Common myeloid progenitor, CD34-positive (primary cell): Measurements from ENCODE around the gene SH2D3A.
A peak's percentile ranks its signal among the peaks of the same experiment; 100 is the strongest.
"Not testable (repeated sequence)": the region's sequence is repeated elsewhere in the genome, so short reads cannot be mapped to it uniquely, and the experiment has no call there.

Experiments used
- CTCF ChIA-PET: fragments of 350-600 bp; sonication (Branson Sonifier 250); formaldehyde crosslinking; loops from one replicate; lab custom pipeline; 2021; ENCODE audit warnings: antibody characterized with exemption; lab: Charles Lee
- POLR2A ChIA-PET: fragments of 350-600 bp; sonication (Branson Sonifier 250); formaldehyde crosslinking; loops from one replicate; lab custom pipeline; 2021; ENCODE audit warnings: antibody characterized with exemption; lab: Charles Lee
- DNase-seq, 3 donors: peaks; one replicate each; pipeline versions ENCODE4 v3.0.0 to v3.0.0-alpha.2; 2013
- H3K27ac ChIP-seq, 2 experiments: 1 replicate in 1 of 2; 2 replicates in 1 of 2; pipeline ENCODE4 v1.7.0; 2013; ENCODE audit warnings: inconsistent platforms in 2 of 2, low read length in 2 of 2, mild to moderate bottlenecking in 2 of 2, low read depth in 1 of 2, moderate library complexity in 1 of 2; ENCODE audit not compliant: severe bottlenecking in 2 of 2, insufficient read depth in 1 of 2, poor library complexity in 1 of 2
- H3K27me3 ChIP-seq, 5 experiments: replicated peaks in 2 of 5; 1 replicate in 3 of 5; 2 replicates in 2 of 5; pipeline versions ENCODE4 v1.6.1 to v1.7.0; 2013; ENCODE audit warnings: low read length in 4 of 5, mild to moderate bottlenecking in 2 of 5, moderate library complexity in 2 of 5, inconsistent platforms in 1 of 5; ENCODE audit not compliant: insufficient read depth in 5 of 5, control insufficient read depth in 4 of 5
- H3K36me3 ChIP-seq, 4 experiments: 1 replicate in 2 of 4; 2 replicates in 2 of 4; pipeline versions ENCODE4 v1.6.1 to v1.7.0; 2013; ENCODE audit warnings: low read length in 3 of 4, control low read depth in 1 of 4, mild to moderate bottlenecking in 1 of 4; ENCODE audit not compliant: control insufficient read depth in 4 of 4, insufficient read depth in 4 of 4
- H3K4me1 ChIP-seq, 4 experiments: 1 replicate in 3 of 4; 2 replicates in 1 of 4; pipeline versions ENCODE4 v1.6.1 to v1.7.1; 2013; ENCODE audit warnings: low read length in 3 of 4, mild to moderate bottlenecking in 3 of 4, control low read depth in 1 of 4, inconsistent platforms in 1 of 4, moderate library complexity in 1 of 4; ENCODE audit not compliant: control insufficient read depth in 4 of 4, insufficient read depth in 4 of 4; ENCODE audit errors: control extremely low read depth in 1 of 4
- H3K4me3 ChIP-seq, 7 experiments: 1 replicate in 4 of 7; 2 replicates in 3 of 7; pipeline versions ENCODE4 v1.5.1 to v1.7.0; 2013; ENCODE audit warnings: mild to moderate bottlenecking in 7 of 7, low read length in 6 of 7, moderate library complexity in 6 of 7, inconsistent platforms in 2 of 7, low read depth in 2 of 7, control low read depth in 1 of 7; ENCODE audit not compliant: insufficient read depth in 4 of 7, control insufficient read depth in 1 of 7; ENCODE audit errors: extremely low read depth in 1 of 7
- H3K9me3 ChIP-seq, 5 experiments: 1 replicate in 4 of 5; 2 replicates in 1 of 5; pipeline versions ENCODE4 v1.6.1 to v1.7.1; 2013; ENCODE audit warnings: low read length in 4 of 5, mild to moderate bottlenecking in 2 of 5, inconsistent platforms in 1 of 5, low read depth in 1 of 5, moderate library complexity in 1 of 5; ENCODE audit not compliant: control insufficient read depth in 4 of 5, insufficient read depth in 2 of 5; ENCODE audit errors: control extremely low read depth in 1 of 5
- WGBS: methylation state at CpG from one replicate; pipeline ENCODE4 v1.1.5; 2013; ENCODE audit not compliant: insufficient coverage; 5-methylcytosine and 5-hydroxymethylcytosine counted together

Gene SH2D3A

DNA sequence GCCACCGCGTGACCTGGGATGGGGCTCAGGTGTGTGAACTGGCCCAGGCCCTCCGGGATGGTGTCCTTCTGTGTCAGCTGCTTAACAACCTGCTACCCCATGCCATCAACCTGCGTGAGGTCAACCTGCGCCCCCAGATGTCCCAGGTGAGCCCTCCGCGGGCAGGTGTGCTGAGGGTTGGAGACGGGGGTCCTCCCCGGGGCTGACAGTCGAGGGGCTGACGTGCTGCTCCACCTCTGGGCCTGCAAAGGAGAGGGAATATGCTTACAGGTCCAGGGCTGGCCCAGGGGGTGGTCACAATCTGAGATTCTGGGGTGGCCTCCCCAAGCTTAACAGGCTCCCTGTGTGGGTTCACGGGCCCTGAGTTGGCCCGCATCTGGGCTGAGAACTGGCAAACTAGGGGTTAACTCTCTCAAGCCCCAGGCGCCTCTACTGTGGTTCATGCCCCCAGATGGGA is 5.7 kb upstream of the SH2D3A start:
- under 1% methylated on average over 12 of the region's 14 CpGs for WGBS
- Histone ChIP-seq H3K4me3 (peak overlapping the region; percentile 89 to 99 (median 93)), H3K36me3 (peaks cover 0 to 22% (median 9%) of the 10 kb centered on the region in 4 experiments), H3K27me3 (no peaks in the 10 kb centered on the region), H3K4me1 (peaks cover 4 to 33% (median 26%) of the 10 kb centered on the region in 4 experiments), H3K9me3 (no peaks in the 10 kb centered on the region), H3K27ac (peak overlapping the region; percentile 75 to 90)
- no peak for DNase-seq
- CTCF ChIA-PET, result interaction anchor here (0.9 to 9.5 kb wide), 13 partner anchors 9 to 255 kb away, joined by 3 to 92 read pairs (median 7); partner anchors contain the start of gene GPR108
- POLR2A ChIA-PET, result interaction anchor here (0.6 to 4.3 kb wide), 8 partner anchors 9 to 257 kb away, joined by 3 to 65 read pairs (median 4); no protein-coding TSS in a partner anchor

DNA sequence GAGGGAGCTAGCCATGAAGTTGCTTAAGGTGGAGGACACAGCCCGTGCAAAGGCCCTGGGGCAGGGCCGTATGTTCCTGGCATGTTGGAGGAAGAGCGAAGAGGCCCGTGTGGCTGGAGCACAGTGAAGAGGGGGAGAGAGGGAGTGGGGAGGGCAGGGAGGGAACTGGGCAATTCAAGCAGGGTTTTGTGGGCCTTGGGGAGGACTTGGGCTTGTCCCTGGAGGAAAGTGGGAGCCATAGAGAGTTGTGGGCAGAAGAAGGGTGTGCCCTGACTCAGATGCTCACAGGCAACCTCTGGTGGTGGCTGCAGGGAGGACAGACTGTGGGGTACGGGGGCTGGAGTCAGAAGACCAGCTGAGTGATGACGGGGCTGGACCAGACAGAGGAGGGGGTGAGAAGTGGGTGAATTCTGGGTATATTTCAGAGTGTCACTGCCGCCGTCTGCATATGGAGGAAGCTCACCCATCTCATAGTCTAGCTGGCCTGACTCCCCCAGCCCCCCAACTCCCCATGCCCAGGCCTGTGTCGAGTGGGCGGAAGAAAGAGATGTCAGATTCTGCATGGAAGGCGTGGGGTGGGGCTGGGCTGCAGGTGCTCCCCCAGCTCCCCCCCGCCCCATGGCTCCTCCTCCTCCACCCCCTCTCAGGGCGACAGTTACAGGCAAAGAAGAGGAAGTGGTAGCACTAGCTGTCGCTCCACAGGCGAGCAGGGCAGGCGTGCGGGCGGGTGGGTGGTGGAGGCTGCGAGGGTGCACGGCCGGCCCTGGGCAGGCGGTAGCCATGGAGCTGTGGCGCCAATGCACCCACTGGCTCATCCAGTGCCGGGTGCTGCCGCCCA is 5.0 kb upstream of the SH2D3A start, which contains the start of gene VAV1:
VAV1 (plus strand) TSS at position 681 of the 838 bp plus-strand sequence; CDS start at position 781, 100 bp downstream.
- WGBS, result 13% methylated on average over 19 of the region's 25 CpGs
- POLR2A ChIA-PET, result interaction anchor here (0.6 to 4.3 kb wide), 9 partner anchors 10 to 803 kb away, joined by 3 to 65 read pairs (median 4); no protein-coding TSS in a partner anchor
- peak within 1 kb of the TSS; percentile 89 to 99 (median 93) for H3K4me3 ChIP-seq

DNA sequence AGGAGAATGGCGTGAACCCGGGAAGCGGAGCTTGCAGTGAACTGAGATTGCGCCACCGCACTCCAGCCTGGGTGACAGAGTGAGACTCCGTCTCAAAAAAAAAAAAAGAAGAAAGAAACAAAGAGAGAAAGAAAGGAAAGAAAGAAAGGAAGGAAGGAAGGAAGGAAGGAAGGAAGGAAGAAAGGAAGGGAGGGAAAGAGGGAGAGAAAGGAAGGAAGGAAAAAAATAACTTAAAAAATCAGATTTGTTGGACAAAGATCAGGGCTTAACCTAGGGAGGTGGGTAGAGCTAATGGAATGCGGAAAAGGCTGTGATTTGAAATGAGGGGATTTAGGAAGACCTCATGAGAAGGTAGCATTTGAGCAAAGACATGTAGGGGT is 4.4 kb upstream of the SH2D3A start:
- H3K27ac ChIP-seq, result peak overlapping the region in 1 of 2 experiments; percentile 90
- peak overlapping the region in 1 of 7 experiments; percentile 98 for H3K4me3 ChIP-seq
- WGBS, result 96% methylated on average over 6 of the region's 7 CpGs
- CTCF ChIA-PET, result interaction anchor here (0.6 to 9.5 kb wide), 12 partner anchors 10 to 254 kb away, joined by 4 to 92 read pairs (median 6); partner anchors contain the start of gene GPR108
- POLR2A ChIA-PET, result interaction anchor here (1.0 to 4.3 kb wide), 3 partner anchors 31 to 255 kb away, joined by 3 to 65 read pairs (median 5); no protein-coding TSS in a partner anchor
- not testable (repeated sequence) for H3K9me3 ChIP-seq, H3K27me3 ChIP-seq, DNase-seq
- peaks cover 0 to 13% (median 6%) of the 10 kb centered on the region in 4 experiments for H3K36me3 ChIP-seq
- H3K4me1 ChIP-seq, result peaks cover 4 to 43% (median 37%) of the 10 kb centered on the region in 4 experiments

More for the DNA sequence above, 5.0 kb upstream of the SH2D3A start, which contains the start of gene VAV1:
- peak; percentile 95 to 99 (median 98) for DNase-seq
- H3K36me3 ChIP-seq, result peaks cover 0 to 17% (median 8%) of the 10 kb centered on the region in 4 experiments
- peak within 1 kb of the TSS; percentile 75 to 90 for H3K27ac ChIP-seq
- H3K9me3 ChIP-seq, result no peaks in the 10 kb centered on the region
- CTCF ChIA-PET, result interaction anchor here (0.9 to 9.5 kb wide), 16 partner anchors 9 to 254 kb away, joined by 3 to 92 read pairs (median 6); partner anchors contain the start of gene GPR108
- H3K4me1 ChIP-seq, result peaks cover 4 to 37% (median 31%) of the 10 kb centered on the region in 4 experiments
- H3K27me3 ChIP-seq, result no peaks in the 10 kb centered on the region

DNA sequence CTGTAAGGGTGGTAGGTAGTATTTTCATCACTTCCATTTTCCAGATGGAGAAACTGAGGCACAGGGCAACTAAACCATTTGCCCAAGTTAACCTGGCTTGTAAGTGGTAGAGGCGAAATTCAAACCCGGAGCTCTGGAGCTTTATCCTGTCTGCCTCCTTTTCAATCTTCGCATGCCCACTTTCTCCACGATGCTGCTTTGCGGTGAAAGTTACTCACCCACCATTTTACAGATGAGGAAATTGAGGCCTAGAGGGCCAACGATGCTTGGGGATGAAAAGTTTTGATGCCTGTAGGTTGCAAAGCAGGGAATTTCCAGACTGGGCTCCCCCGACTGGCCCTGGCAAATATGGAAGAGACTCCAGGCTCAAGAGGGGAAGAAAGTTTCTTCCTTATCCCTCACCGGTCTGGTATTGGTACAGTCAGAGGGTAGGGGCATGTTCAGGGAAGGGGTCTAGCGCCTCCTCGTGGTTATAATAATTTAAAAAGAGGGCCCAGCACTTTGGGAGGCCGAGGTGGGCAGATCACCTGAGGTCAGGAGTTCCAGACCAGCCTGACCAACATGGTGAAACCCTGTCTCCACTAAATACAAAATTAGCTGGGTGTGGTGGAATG is 1.9 kb upstream of the SH2D3A start:
- 83% methylated on average over 10 of the region's 11 CpGs for WGBS
- Histone ChIP-seq H3K36me3 (no peaks in the 10 kb centered on the region), H3K27ac (no peak overlapping the region), H3K4me1 (peaks cover 2 to 39% (median 31%) of the 10 kb centered on the region in 4 experiments), H3K27me3 (no peaks in the 10 kb centered on the region), H3K9me3 (no peaks in the 10 kb centered on the region), H3K4me3 (no peak overlapping the region)
- ChIA-PET POLR2A (no interaction called here), CTCF (interaction anchor here (0.5 to 9.5 kb wide), 10 partner anchors 21 to 643 kb away, joined by 3 to 92 read pairs (median 3); partner anchors contain the start of gene GPR108)
- DNase-seq, result peak in 2 of 3 donors; percentile 33 to 40

DNA sequence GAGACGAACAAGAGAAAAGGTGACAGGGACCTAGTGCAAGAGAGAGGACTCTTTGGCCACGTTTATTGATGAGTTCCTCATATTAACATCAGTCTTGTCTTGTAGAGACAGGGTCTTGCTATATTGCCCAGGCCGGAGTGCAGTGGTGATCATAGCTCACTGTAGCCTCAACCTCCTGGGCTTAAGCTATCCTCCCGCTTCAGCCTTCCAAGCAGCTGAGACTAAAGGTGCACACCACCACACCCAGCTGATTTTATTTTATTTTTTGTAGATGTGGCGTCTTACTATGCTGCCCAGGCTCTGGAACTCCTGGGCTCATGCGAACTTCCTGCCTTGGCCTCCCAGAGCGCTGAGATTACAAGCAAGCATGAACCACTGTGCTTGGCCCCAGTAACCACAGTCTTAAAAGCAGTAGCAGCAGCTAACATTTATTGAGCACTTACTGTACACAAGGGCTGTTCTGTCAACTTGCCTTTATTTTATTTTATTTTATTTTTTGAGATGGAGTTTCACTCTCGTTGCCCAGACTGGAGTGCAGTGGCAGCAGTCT is 1.1 kb upstream of the SH2D3A start:
- WGBS, result 66% methylated on average over 6 of the region's 8 CpGs
- Histone ChIP-seq H3K27ac (no peak overlapping the region), H3K4me3 (peak overlapping the region; percentile 13 to 93 (median 76))

DNA sequence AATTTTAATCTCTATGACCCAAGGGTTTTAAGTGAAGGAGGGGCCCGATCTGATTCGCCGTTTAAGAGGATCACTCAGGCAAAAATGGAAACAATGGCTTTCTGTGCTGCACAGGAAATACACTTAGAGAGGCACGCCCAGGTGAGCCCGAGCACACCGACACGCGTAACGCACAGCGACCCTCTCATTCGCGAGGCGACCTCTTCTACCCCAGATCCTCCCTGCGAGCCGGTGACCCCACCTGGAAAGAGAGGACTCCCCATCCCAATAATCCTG is 216 bp downstream of the SH2D3A start:
- Histone ChIP-seq H3K4me3 (peak overlapping the region; percentile 34 to 93 (median 76)), H3K36me3 (no peaks in the 10 kb centered on the region), H3K27ac (peak overlapping the region in 1 of 2 experiments; percentile 51), H3K4me1 (peaks cover 2 to 26% (median 21%) of the 10 kb centered on the region in 4 experiments), H3K27me3 (no peaks in the 10 kb centered on the region), H3K9me3 (no peaks in the 10 kb centered on the region)
- 0% methylated on average over 13 of the region's 15 CpGs for WGBS
- peak in 2 of 3 donors; percentile 42 to 56 for DNase-seq
- ChIA-PET CTCF (interaction anchor here (1.2 to 9.5 kb wide), 2 partner anchors 13 to 35 kb away, joined by 3 to 92 read pairs; no protein-coding TSS in a partner anchor), POLR2A (interaction anchor here (1.2 kb wide), 1 partner anchor 60 kb away, joined by 3 read pairs; no protein-coding TSS in a partner anchor)

More for the DNA sequence above, 1.1 kb upstream of the SH2D3A start:
- ChIA-PET POLR2A (interaction anchor here (1.1 kb wide), 1 partner anchor 33 kb away, joined by 3 read pairs; no protein-coding TSS in a partner anchor), CTCF (interaction anchor here (0.5 to 9.5 kb wide), 7 partner anchors 30 to 206 kb away, joined by 3 to 92 read pairs (median 4); partner anchors contain the start of gene GPR108)
- Histone ChIP-seq H3K9me3 (no peaks in the 10 kb centered on the region), H3K27me3 (no peaks in the 10 kb centered on the region), H3K36me3 (no peaks in the 10 kb centered on the region), H3K4me1 (peaks cover 2 to 33% (median 25%) of the 10 kb centered on the region in 4 experiments)
- no peak for DNase-seq
